IPS-18a (cell line): Measurements from ENCODE around the gene FOXD1.
"Not testable (repeated sequence)": the region's sequence is repeated elsewhere in the genome, so short reads cannot be mapped to it uniquely, and the experiment has no call there.

Experiments used
- H3K27ac ChIP-seq: one replicate; pipeline ENCODE4 v1.5.1; 2013; ENCODE audit warnings: low read length
- H3K27me3 ChIP-seq: one replicate; pipeline ENCODE4 v1.6.1; 2013; ENCODE audit warnings: mild to moderate bottlenecking, low read length; ENCODE audit not compliant: control insufficient read depth, insufficient read depth
- H3K36me3 ChIP-seq: one replicate; pipeline ENCODE4 v1.6.1; 2013; ENCODE audit warnings: low read depth, low read length; ENCODE audit not compliant: control insufficient read depth
- H3K4me1 ChIP-seq: one replicate; pipeline ENCODE4 v1.6.1; 2013; ENCODE audit warnings: low read depth, low read length; ENCODE audit not compliant: control insufficient read depth
- H3K4me3 ChIP-seq: one replicate; pipeline ENCODE4 v1.5.1; 2013; ENCODE audit warnings: low read length
- H3K9ac ChIP-seq: one replicate; pipeline ENCODE4 v1.6.1; 2013; ENCODE audit warnings: mild to moderate bottlenecking, low read length, moderate library complexity
- H3K9me3 ChIP-seq: one replicate; pipeline ENCODE4 v1.6.1; 2013; ENCODE audit warnings: low read depth, low read length; ENCODE audit not compliant: control insufficient read depth

Gene FOXD1

GRCh38 chr5:73448463-73449136, at the start of gene FOXD1:
FOXD1 (minus strand) TSS chr5:73448777; CDS start chr5:73448362, 415 bp downstream.
- Histone ChIP-seq H3K27ac (no peak within 1 kb of the TSS), H3K9ac (no peak within 1 kb of the TSS), H3K4me1 (peaks cover 16% of the 10 kb centered on the region), H3K36me3 (no peaks in the 10 kb centered on the region), H3K27me3 (peaks cover 94% of the 10 kb centered on the region), H3K4me3 (peak within 1 kb of the TSS; percentile 66), H3K9me3 (no peaks in the 10 kb centered on the region)

GRCh38 chr5:73497497-73498056, 49.0 kb upstream of the FOXD1 start:
- H3K36me3 ChIP-seq: peaks cover 31% of the 10 kb centered on the region
- H3K27me3 ChIP-seq: no peaks in the 10 kb centered on the region
- H3K9me3 ChIP-seq: no peaks in the 10 kb centered on the region
- peaks cover 35% of the 10 kb centered on the region for H3K4me1 ChIP-seq
- peak overlapping the region; percentile 95 for H3K9ac ChIP-seq
- peak overlapping the region; percentile 93 for H3K4me3 ChIP-seq
- peak overlapping the region; percentile 91 for H3K27ac ChIP-seq

GRCh38 chr5:73496984-73497457, 48.4 kb upstream of the FOXD1 start:
- Histone ChIP-seq H3K36me3 (peaks cover 25% of the 10 kb centered on the region), H3K4me1 (peaks cover 35% of the 10 kb centered on the region), H3K9ac (peak overlapping the region; percentile 95), H3K4me3 (peak overlapping the region; percentile 93), H3K27me3 (no peaks in the 10 kb centered on the region), H3K27ac (peak overlapping the region; percentile 91), H3K9me3 (no peaks in the 10 kb centered on the region)

- H3K27ac ChIP-seq: no peak overlapping the region
These were observed 47.3 kb upstream of the FOXD1 start for GRCh38 chr5:73495772-73496335.

GRCh38 chr5:73494721-73495120, 46.1 kb upstream of the FOXD1 start:
- no peak overlapping the region for H3K27ac ChIP-seq
- no peaks in the 10 kb centered on the region for H3K9me3 ChIP-seq
- H3K9ac ChIP-seq: no peak overlapping the region
- no peaks in the 10 kb centered on the region for H3K27me3 ChIP-seq
- peaks cover 5% of the 10 kb centered on the region for H3K36me3 ChIP-seq
- H3K4me3 ChIP-seq: no peak overlapping the region
- H3K4me1 ChIP-seq: peaks cover 26% of the 10 kb centered on the region

More at GRCh38 chr5:73495772-73496335, 47.3 kb upstream of the FOXD1 start:
- H3K4me1 ChIP-seq: peaks cover 35% of the 10 kb centered on the region
- no peaks in the 10 kb centered on the region for H3K9me3 ChIP-seq
- no peak overlapping the region for H3K9ac ChIP-seq
- H3K4me3 ChIP-seq: no peak overlapping the region
- H3K36me3 ChIP-seq: peaks cover 16% of the 10 kb centered on the region
- H3K27me3 ChIP-seq: no peaks in the 10 kb centered on the region

- H3K27me3 ChIP-seq: no peaks in the 10 kb centered on the region
- H3K4me1 ChIP-seq: peaks cover 31% of the 10 kb centered on the region
- H3K9ac ChIP-seq: no peak overlapping the region
- H3K4me3 ChIP-seq: no peak overlapping the region
- H3K9me3 ChIP-seq: no peaks in the 10 kb centered on the region
- no peak overlapping the region for H3K27ac ChIP-seq
- no peaks in the 10 kb centered on the region for H3K36me3 ChIP-seq
These were observed 44.8 kb upstream of the FOXD1 start for GRCh38 chr5:73493421-73493820.

- H3K27ac ChIP-seq: no peak overlapping the region
- no peak overlapping the region for H3K9ac ChIP-seq
- no peaks in the 10 kb centered on the region for H3K36me3 ChIP-seq
- no peaks in the 10 kb centered on the region for H3K9me3 ChIP-seq
- peaks cover 35% of the 10 kb centered on the region for H3K4me1 ChIP-seq
- no peak overlapping the region for H3K4me3 ChIP-seq
- no peaks in the 10 kb centered on the region for H3K27me3 ChIP-seq
These were observed 42.6 kb upstream of the FOXD1 start for GRCh38 chr5:73491155-73491554.

- H3K27ac ChIP-seq: no peak overlapping the region
- H3K4me1 ChIP-seq: peaks cover 43% of the 10 kb centered on the region
- no peaks in the 10 kb centered on the region for H3K36me3 ChIP-seq
- no peak overlapping the region for H3K9ac ChIP-seq
- H3K4me3 ChIP-seq: no peak overlapping the region
- H3K9me3 ChIP-seq: no peaks in the 10 kb centered on the region
- no peaks in the 10 kb centered on the region for H3K27me3 ChIP-seq
These were observed 41.5 kb upstream of the FOXD1 start for GRCh38 chr5:73490088-73490487.

GRCh38 chr5:73488806-73489205, 40.2 kb upstream of the FOXD1 start:
- peak overlapping the region; percentile 14 for H3K27ac ChIP-seq
- H3K9ac ChIP-seq: no peak overlapping the region

GRCh38 chr5:73487815-73488214, 39.2 kb upstream of the FOXD1 start:
- Histone ChIP-seq H3K27ac (peak overlapping the region; percentile 91), H3K4me3 (peak overlapping the region; percentile 40), H3K36me3 (no peaks in the 10 kb centered on the region), H3K9ac (peak overlapping the region; percentile 51), H3K9me3 (no peaks in the 10 kb centered on the region), H3K27me3 (no peaks in the 10 kb centered on the region), H3K4me1 (peaks cover 43% of the 10 kb centered on the region)

More at GRCh38 chr5:73488806-73489205, 40.2 kb upstream of the FOXD1 start:
- peaks cover 35% of the 10 kb centered on the region for H3K4me1 ChIP-seq
- no peaks in the 10 kb centered on the region for H3K9me3 ChIP-seq
- no peaks in the 10 kb centered on the region for H3K36me3 ChIP-seq
- no peak overlapping the region for H3K4me3 ChIP-seq
- H3K27me3 ChIP-seq: no peaks in the 10 kb centered on the region

- not testable (repeated sequence) for H3K36me3 ChIP-seq, H3K9me3 ChIP-seq, H3K27me3 ChIP-seq
- H3K4me1 ChIP-seq: peaks cover 43% of the 10 kb centered on the region
- H3K9ac ChIP-seq: peak overlapping the region; percentile 51
- peak overlapping the region; percentile 25 for H3K4me3 ChIP-seq
- peak overlapping the region; percentile 92 for H3K27ac ChIP-seq
These were observed 38.7 kb upstream of the FOXD1 start for GRCh38 chr5:73487257-73487656.
